SK-N-SH (cell line): ENCODE data around the gene LNX2. TPM values are rescaled to one million over a fixed set of nuclear protein-coding genes. Genes with fewer than 3 reads are reported as not detected.

Source experiments
- CTCF ChIA-PET: fragments of 300-600, 350-600 bp; formaldehyde crosslinking; extraction: SDS; loops from one replicate; lab custom pipeline; 2021; lab: Yijun Ruan, JAX
- POLR2A ChIA-PET: fragments of 350-600 bp; sonication (Branson Sonifier 250); formaldehyde crosslinking; extraction: SDS; loops from one replicate; lab custom pipeline; 2020; ENCODE audit warnings: antibody characterized with exemption, inconsistent platforms; lab: Yijun Ruan, JAX
- DNase-seq: peaks from one replicate; pipeline ENCODE4 v3.0.0; 2012
- H2AFZ ChIP-seq: fragments of 200-600 bp; sonication (generic); 2 replicates; pipeline ENCODE4 v1.8.1; 2016; ENCODE audit warnings: antibody characterized with exemption, mild to moderate bottlenecking, low read depth
- H3F3A ChIP-seq: fragments of 200-600 bp; sonication (generic); replicated peaks from 2 replicates; pipeline ENCODE3; 2016; ENCODE audit warnings: antibody characterized with exemption, mild to moderate bottlenecking; ENCODE audit not compliant: insufficient read depth
- H3K27ac ChIP-seq, 2 experiments: fragments of 200-500 bp in 1 of 2; fragments of 200-600 bp in 1 of 2; sonication (Bioruptor generic) in 1 of 2; sonication (generic), shearing (Covaris generic) in 1 of 2; 2 replicates each; pipeline versions ENCODE4 v1.5.1 to v1.6.1; 2014 to 2016; ENCODE audit warnings: low read depth in 2 of 2, inconsistent platforms in 1 of 2, low read length in 1 of 2, mild to moderate bottlenecking in 1 of 2, mixed read lengths in 1 of 2
- H3K27me3 ChIP-seq: fragments of 200-600 bp; sonication (generic), shearing (Covaris generic); 2 replicates; pipeline ENCODE4 v1.6.1; 2016; ENCODE audit warnings: mixed run types; ENCODE audit not compliant: insufficient read depth
- H3K36me3 ChIP-seq, 2 experiments: fragments of 200-500 bp in 1 of 2; fragments of 200-600 bp in 1 of 2; sonication (Bioruptor generic) in 1 of 2; sonication (generic) in 1 of 2; replicated peaks in 1 of 2; 2 replicates each; pipeline versions ENCODE3 to v1.5.1; 2014 to 2016; ENCODE audit warnings: low read length in 1 of 2, mild to moderate bottlenecking in 1 of 2; ENCODE audit not compliant: insufficient read depth in 2 of 2, control insufficient read depth in 1 of 2
- H3K4me1 ChIP-seq, 2 experiments: fragments of 200-500 bp in 1 of 2; fragments of 200-600 bp in 1 of 2; sonication (Bioruptor generic) in 1 of 2; sonication (generic), shearing (Covaris generic) in 1 of 2; 2 replicates each; pipeline versions ENCODE4 v1.5.1 to v1.6.1; 2014 to 2016; ENCODE audit warnings: low read depth in 1 of 2, low read length in 1 of 2, mixed run types in 1 of 2; ENCODE audit not compliant: insufficient read depth in 2 of 2, control insufficient read depth in 1 of 2
- H3K4me2 ChIP-seq: fragments of 200-600 bp; sonication (generic), shearing (Covaris generic); 2 replicates; pipeline ENCODE4 v1.6.1; 2017; ENCODE audit warnings: mixed run types
- H3K4me3 ChIP-seq, 2 experiments: fragments of 200-500 bp in 1 of 2; fragments of 200-600 bp in 1 of 2; sonication (Bioruptor generic) in 1 of 2; sonication (generic), shearing (Covaris generic) in 1 of 2; 2 replicates each; pipeline versions ENCODE4 v1.5.1 to v1.8.1; 2014 to 2016; ENCODE audit warnings: low read depth in 2 of 2, inconsistent platforms in 1 of 2, low read length in 1 of 2, mild to moderate bottlenecking in 1 of 2, mixed read lengths in 1 of 2, moderate library complexity in 1 of 2
- H3K79me2 ChIP-seq: fragments of 200-600 bp; sonication (generic); 2 replicates; pipeline ENCODE4 v1.8.1; 2017; ENCODE audit warnings: mild to moderate bottlenecking; ENCODE audit not compliant: insufficient read depth
- H3K9ac ChIP-seq: fragments of 200-600 bp; sonication (generic); 2 replicates; pipeline ENCODE4 v1.6.1; 2017; ENCODE audit warnings: mixed run types
- H3K9me2 ChIP-seq: fragments of 200-600 bp; sonication (generic); 2 replicates; pipeline ENCODE4 v1.6.1; 2017; ENCODE audit warnings: mixed run types
- H3K9me3 ChIP-seq: fragments of 200-600 bp; sonication (generic); 2 replicates; pipeline ENCODE4 v1.6.1; 2017; ENCODE audit warnings: mixed run types, mild to moderate bottlenecking, moderate library complexity
- H4K20me1 ChIP-seq: fragments of 200-600 bp; sonication (generic); 2 replicates; pipeline ENCODE4 v1.6.1; 2017; ENCODE audit warnings: mild to moderate bottlenecking, mixed run types; ENCODE audit not compliant: insufficient read depth
- ELF1 ChIP-seq: IDR thresholded peaks from 2 replicates; pipeline ENCODE4 v1.4.0; 2012
- EZH2phosphoT487 ChIP-seq: fragments of 200-600 bp; sonication (generic); IDR thresholded peaks from 2 replicates; pipeline ENCODE4 v1.6.1; 2017; ENCODE audit warnings: low read depth, mixed run types, mild to moderate bottlenecking, antibody characterized with exemption, moderate library complexity, borderline replicate concordance
- FOXJ3 ChIP-seq: sonication (generic); formaldehyde crosslinking; IDR thresholded peaks from 2 replicates; pipeline ENCODE4 v1.5.1; 2020; ENCODE audit warnings: mild to moderate bottlenecking, missing genetic modification reagents
- FOXM1 ChIP-seq: IDR thresholded peaks from 2 replicates; pipeline ENCODE4 v1.4.0; 2012; ENCODE audit warnings: low read depth, mild to moderate bottlenecking
- JUND ChIP-seq: IDR thresholded peaks from 2 replicates; pipeline ENCODE4 v1.4.0; 2012
- NFIC ChIP-seq: IDR thresholded peaks from 2 replicates; pipeline ENCODE4 v1.4.0; 2012; ENCODE audit warnings: borderline replicate concordance
- NRF1 ChIP-seq: IDR thresholded peaks from 2 replicates; pipeline ENCODE4 v1.6.1; 2012; ENCODE audit warnings: low read depth, mild to moderate bottlenecking, low read length
- RAD21 ChIP-seq: IDR thresholded peaks from 2 replicates; pipeline ENCODE4 v1.6.1; 2012; ENCODE audit warnings: mild to moderate bottlenecking, low read length
- RFX5 ChIP-seq: IDR thresholded peaks from 2 replicates; pipeline ENCODE4 v1.6.1; 2012; ENCODE audit warnings: mild to moderate bottlenecking, improper control_type of control experiment, low read length
- RXRA ChIP-seq: IDR thresholded peaks from 2 replicates; pipeline ENCODE4 v1.4.0; 2012; ENCODE audit warnings: low read depth, mild to moderate bottlenecking, borderline replicate concordance
- TCF12 ChIP-seq: IDR thresholded peaks from 2 replicates; pipeline ENCODE4 v1.4.0; 2012
- YY1 ChIP-seq: IDR thresholded peaks from 2 replicates; pipeline ENCODE4 v1.4.0; 2012; ENCODE audit warnings: low read depth, mild to moderate bottlenecking
- WGBS: methylation state at CpG from one replicate; pipeline ENCODE4 v1.1.6; 2017; ENCODE audit warnings: low lambda C conversion rate; 5-methylcytosine and 5-hydroxymethylcytosine counted together
- polyA plus RNA-seq, 3 experiments: library from polyadenylated mRNA; depleted of rRNA; stranded (reverse); fragments of >200 nt; gene quantifications; 2 replicates each; pipeline ENCODE4 v1.2.3, GENCODE V29; 2012
- TF ChIP-seq, protein P1 (sequence below): fragments of 150-350 bp; IDR thresholded peaks from 2 replicates; pipeline ENCODE4 v1.6.1; 2017; ENCODE audit warnings: antibody characterized with exemption, low read length, low read depth, borderline replicate concordance
- TF ChIP-seq, protein P2 (sequence below): IDR thresholded peaks from 2 replicates; pipeline ENCODE4 v1.4.0; 2012; ENCODE audit warnings: low read depth, borderline replicate concordance
- TF ChIP-seq, protein P3 (sequence below): fragments of 200-600 bp; sonication (generic); IDR thresholded peaks from 2 replicates; pipeline ENCODE4 v1.6.1; 2017; ENCODE audit warnings: antibody characterized with exemption, mild to moderate bottlenecking, moderate library complexity

LNX2 gene
- polyA plus RNA-seq, 1 of the 3 experiments (the other 2 are of a cell fraction), result 3.7 TPM

DNA sequence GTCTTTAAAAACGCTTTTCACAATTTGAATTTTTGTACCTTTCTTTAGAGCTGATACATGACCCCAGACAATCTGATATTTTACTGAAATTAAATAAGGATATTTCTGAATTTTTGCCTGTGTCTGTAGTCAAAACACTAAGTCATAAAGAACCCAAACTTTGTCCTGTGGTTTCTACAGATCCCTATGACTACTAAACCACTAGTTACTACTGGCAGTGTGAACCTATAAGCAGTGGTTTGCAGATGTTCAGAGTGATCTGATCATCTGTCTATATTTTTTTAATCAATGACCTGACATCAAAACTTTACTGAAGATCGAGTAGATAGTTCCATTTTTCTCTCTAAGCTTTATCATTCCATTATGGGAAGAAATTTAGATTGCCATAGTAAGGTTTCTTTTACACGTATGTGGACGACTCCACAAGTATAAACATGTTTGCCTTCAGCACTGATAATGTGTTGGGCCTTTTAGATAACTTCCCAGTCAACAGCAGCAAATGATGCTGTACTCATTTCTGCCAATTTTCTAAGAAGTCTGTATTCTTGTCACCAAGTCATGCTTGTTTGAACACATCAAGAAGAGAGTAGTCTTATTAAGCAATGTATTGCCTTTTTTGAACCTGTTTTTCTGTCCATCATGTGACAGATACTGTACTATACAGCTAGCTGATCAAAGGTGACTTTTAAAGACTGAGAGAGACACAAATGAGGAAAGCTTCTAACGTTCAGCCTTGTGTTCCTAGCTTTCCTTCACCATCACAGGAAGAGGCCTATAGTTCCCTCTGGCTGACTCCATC, 23.2 kb upstream of the LNX2 start (continued):
- TF ChIP-seq, protein P1, sequence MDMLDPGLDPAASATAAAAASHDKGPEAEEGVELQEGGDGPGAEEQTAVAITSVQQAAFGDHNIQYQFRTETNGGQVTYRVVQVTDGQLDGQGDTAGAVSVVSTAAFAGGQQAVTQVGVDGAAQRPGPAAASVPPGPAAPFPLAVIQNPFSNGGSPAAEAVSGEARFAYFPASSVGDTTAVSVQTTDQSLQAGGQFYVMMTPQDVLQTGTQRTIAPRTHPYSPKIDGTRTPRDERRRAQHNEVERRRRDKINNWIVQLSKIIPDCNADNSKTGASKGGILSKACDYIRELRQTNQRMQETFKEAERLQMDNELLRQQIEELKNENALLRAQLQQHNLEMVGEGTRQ, result no peak
- TF ChIP-seq, protein P2, sequence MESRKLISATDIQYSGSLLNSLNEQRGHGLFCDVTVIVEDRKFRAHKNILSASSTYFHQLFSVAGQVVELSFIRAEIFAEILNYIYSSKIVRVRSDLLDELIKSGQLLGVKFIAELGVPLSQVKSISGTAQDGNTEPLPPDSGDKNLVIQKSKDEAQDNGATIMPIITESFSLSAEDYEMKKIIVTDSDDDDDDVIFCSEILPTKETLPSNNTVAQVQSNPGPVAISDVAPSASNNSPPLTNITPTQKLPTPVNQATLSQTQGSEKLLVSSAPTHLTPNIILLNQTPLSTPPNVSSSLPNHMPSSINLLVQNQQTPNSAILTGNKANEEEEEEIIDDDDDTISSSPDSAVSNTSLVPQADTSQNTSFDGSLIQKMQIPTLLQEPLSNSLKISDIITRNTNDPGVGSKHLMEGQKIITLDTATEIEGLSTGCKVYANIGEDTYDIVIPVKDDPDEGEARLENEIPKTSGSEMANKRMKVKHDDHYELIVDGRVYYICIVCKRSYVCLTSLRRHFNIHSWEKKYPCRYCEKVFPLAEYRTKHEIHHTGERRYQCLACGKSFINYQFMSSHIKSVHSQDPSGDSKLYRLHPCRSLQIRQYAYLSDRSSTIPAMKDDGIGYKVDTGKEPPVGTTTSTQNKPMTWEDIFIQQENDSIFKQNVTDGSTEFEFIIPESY, result no peak
- no peak for TF ChIP-seq ELF1

DNA sequence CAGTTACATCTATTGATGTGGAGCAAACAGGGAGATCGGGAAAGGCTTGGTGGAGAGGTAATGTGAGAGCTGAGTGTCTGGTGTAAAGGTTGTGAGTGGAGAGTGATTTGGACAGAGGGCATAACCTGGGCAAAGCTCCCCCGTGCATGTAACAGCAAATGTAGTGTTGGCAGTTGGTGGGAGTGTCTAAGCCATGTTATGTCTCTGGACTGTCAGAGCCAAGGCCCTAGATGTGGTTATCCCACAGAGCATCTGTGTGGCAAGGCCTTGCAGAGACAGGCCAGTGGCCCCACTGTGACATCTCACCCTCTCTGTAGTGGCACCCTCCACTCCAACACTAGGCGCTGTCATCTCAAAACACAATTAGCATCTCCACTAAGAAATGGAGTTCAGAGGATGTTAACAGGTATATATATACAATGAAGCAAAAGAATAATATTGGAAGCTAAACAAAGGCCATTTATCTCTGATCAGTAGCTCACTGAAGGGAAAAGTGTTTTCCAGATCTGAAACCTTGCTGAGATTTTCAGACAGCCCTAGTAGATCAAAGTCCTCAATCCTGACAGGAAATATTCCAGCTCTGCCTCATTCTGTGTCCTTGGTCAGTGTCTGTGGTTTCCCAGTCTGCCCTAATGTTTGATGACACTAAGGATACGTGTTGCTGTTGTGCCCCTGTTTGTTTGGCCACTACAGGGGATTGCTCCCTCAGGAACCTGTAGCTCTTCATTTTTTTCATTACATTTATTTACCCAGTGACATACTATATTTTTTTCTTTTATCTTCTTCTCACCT, 21.6 kb upstream of the LNX2 start:
- Histone ChIP-seq H3K9me2 (no peaks in the 10 kb centered on the region), H3K36me3 (peaks cover 0 to 2% of the 10 kb centered on the region in 2 experiments), H3F3A (peaks cover 3% of the 10 kb centered on the region), H3K27me3 (no peaks in the 10 kb centered on the region), H3K9ac (no peak overlapping the region), H3K27ac (no peak overlapping the region; a peak in 1 of 4 replicates), H3K79me2 (peaks cover 31% of the 10 kb centered on the region), H3K4me1 (peaks cover 9 to 24% of the 10 kb centered on the region in 2 experiments; a peak in 3 of 4 replicates), H2AFZ (no peak overlapping the region), H4K20me1 (peaks cover 19% of the 10 kb centered on the region), H3K9me3 (no peaks in the 10 kb centered on the region), H3K4me2 (no peak overlapping the region), H3K4me3 (no peak overlapping the region)
- 90% methylated on average over 4 of the region's 4 CpGs for WGBS
- TF ChIP-seq, protein P2, result no peak
- peak; percentile 18; the same call in 1 of the 2 replicates for TF ChIP-seq TCF12
- POLR2A ChIA-PET, result no interaction called here
- no peak for DNase-seq
- CTCF ChIA-PET, result interaction anchor here (1.3 to 1.6 kb wide), 2 partner anchors 13 to 109 kb away, joined by 3 to 5 read pairs; no protein-coding TSS in a partner anchor

DNA sequence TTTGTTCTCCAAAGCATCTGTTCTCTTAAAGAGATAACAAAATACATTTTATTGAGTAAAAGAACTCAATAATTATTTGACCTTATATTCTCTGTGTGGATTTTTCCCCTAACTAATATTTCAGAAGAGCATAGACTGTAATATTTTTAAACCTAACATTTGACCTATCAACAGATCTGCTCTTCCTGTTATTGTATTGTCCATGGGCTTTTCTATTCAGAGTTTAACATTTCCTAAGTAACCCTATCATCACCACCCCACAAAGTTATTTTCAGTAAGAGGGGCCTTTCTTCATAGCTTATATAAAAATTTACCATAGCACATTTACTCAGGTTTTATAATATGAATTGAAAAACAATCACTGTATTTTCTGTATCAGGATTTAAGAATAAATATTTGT, 18.9 kb upstream of the LNX2 start:
- ChIA-PET CTCF (interaction anchor here (1.3 to 2.2 kb wide), 4 partner anchors 16 to 314 kb away, joined by 3 to 6 read pairs (median 4); no protein-coding TSS in a partner anchor), POLR2A (no interaction called here)
- Histone ChIP-seq H3K9me3 (no peaks in the 10 kb centered on the region), H3K4me2 (no peak overlapping the region), H4K20me1 (peaks cover 32% of the 10 kb centered on the region), H3F3A (no peaks in the 10 kb centered on the region), H3K4me1 (peaks cover 9 to 23% of the 10 kb centered on the region in 2 experiments; a peak in 3 of 4 replicates), H3K27me3 (no peaks in the 10 kb centered on the region), H3K27ac (no peak overlapping the region), H3K79me2 (peaks cover 49% of the 10 kb centered on the region), H3K36me3 (peaks cover 0 to 4% of the 10 kb centered on the region in 2 experiments), H3K4me3 (no peak overlapping the region), H3K9ac (no peak overlapping the region), H2AFZ (no peak overlapping the region), H3K9me2 (no peaks in the 10 kb centered on the region)
- DNase-seq, result no peak
- TF ChIP-seq TCF12 (no peak), RXRA (no peak), YY1 (no peak), EZH2phosphoT487 (no peak), RFX5 (no peak), FOXJ3 (CRISPR knock-in tag) (no peak), NFIC (no peak), NRF1 (no peak), JUND (no peak), RAD21 (no peak), FOXM1 (no peak)
- TF ChIP-seq, protein P3, sequence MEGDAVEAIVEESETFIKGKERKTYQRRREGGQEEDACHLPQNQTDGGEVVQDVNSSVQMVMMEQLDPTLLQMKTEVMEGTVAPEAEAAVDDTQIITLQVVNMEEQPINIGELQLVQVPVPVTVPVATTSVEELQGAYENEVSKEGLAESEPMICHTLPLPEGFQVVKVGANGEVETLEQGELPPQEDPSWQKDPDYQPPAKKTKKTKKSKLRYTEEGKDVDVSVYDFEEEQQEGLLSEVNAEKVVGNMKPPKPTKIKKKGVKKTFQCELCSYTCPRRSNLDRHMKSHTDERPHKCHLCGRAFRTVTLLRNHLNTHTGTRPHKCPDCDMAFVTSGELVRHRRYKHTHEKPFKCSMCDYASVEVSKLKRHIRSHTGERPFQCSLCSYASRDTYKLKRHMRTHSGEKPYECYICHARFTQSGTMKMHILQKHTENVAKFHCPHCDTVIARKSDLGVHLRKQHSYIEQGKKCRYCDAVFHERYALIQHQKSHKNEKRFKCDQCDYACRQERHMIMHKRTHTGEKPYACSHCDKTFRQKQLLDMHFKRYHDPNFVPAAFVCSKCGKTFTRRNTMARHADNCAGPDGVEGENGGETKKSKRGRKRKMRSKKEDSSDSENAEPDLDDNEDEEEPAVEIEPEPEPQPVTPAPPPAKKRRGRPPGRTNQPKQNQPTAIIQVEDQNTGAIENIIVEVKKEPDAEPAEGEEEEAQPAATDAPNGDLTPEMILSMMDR, result no peak
